BLaER1 (cell line): ENCODE measurements around the gene PHF21B.

Experiments used
- H3K27ac ChIP-seq: shearing (Covaris generic); formaldehyde crosslinking; 2 replicates; pipeline ENCODE4 v1.8.1; 2022
- H3K27me3 ChIP-seq: shearing (Covaris generic); formaldehyde crosslinking; 2 replicates; pipeline ENCODE4 v1.8.1; 2022
- H3K36me3 ChIP-seq: shearing (Covaris generic); formaldehyde crosslinking; 2 replicates; pipeline ENCODE4 v1.8.1; 2022
- H3K4me1 ChIP-seq: shearing (Covaris generic); formaldehyde crosslinking; 2 replicates; pipeline ENCODE4 v1.8.1; 2022
- H3K4me2 ChIP-seq: shearing (Covaris generic); formaldehyde crosslinking; 2 replicates; pipeline ENCODE4 v1.8.1; 2022
- H3K4me3 ChIP-seq: shearing (Covaris generic); formaldehyde crosslinking; 2 replicates; pipeline ENCODE4 v1.8.1; 2022
- H3K9ac ChIP-seq: shearing (Covaris generic); formaldehyde crosslinking; 2 replicates; pipeline ENCODE4 v1.8.1; 2022
- H3K9me3 ChIP-seq: shearing (Covaris generic); formaldehyde crosslinking; 2 replicates; pipeline ENCODE4 v1.8.1; 2022
- H4K20me1 ChIP-seq: shearing (Covaris generic); formaldehyde crosslinking; 2 replicates; pipeline ENCODE4 v1.8.1; 2022
- Cebpa-rat ChIP-seq: shearing (Covaris generic); IDR thresholded peaks from 2 replicates; pipeline ENCODE4 v1.8.1; 2022

PHF21B gene

DNA sequence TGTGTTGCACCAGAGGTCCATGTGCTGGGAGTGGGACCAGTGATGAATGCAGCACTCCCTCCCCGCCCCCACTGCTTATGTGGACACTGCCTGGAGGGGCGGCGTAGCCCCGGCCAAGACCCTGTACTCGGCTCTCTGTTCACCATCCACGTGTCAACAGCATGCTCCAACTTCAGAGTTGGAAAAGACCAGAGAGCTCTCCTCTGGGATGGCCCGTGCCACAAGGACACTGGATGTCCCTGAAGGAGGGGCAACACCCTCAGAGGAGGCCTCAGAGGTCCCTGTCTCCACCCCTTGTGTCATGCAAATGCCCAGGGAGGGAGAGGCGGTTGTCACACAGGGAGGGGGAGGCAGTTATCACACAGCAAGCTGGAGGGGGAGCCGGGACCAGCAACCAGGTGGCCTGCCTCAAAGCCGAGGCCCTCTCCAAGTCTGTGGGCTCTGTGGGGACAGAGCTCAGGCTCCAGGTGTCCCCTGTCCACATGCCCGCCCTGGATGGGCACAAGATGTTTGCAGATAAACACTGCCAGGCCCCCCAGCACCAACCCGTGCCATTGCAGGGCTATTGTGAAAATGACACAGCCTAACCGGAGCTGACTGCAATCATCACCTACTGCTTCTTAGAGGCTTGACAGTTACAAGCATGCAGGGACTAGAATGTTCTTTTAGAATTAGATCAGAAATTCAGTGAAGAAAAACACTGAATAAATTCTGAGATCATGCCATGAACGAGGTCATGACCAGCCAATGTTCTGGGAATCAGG is 121.1 kb downstream of the PHF21B start:
- H3K4me2 ChIP-seq = no peak overlapping the region
- H3K36me3 ChIP-seq = no peaks in the 10 kb centered on the region
- H3K4me1 ChIP-seq = 0 out of 2 replicates have a peak, but pooled peaks cover 6% of the 10 kb centered on the region
- no peaks in the 10 kb centered on the region for H3K27me3 ChIP-seq
- no peak overlapping the region for H3K4me3 ChIP-seq
- H3K9ac ChIP-seq = no peak overlapping the region
- no peak overlapping the region for H3K27ac ChIP-seq
- H3K9me3 ChIP-seq = no peaks in the 10 kb centered on the region
- TF ChIP-seq Cebpa-rat = no peak
- H4K20me1 ChIP-seq = no peaks in the 10 kb centered on the region

- Histone ChIP-seq H3K9me3 (no peaks in the 10 kb centered on the region), H3K9ac (no peak overlapping the region), H3K27ac (no peak overlapping the region), H3K4me3 (no peak overlapping the region), H3K27me3 (no peaks in the 10 kb centered on the region), H3K36me3 (no peaks in the 10 kb centered on the region), H4K20me1 (no peaks in the 10 kb centered on the region), H3K4me1 (0 out of 2 replicates have a peak, but pooled peaks cover 6% of the 10 kb centered on the region), H3K4me2 (no peak overlapping the region)
- no peak for TF ChIP-seq Cebpa-rat
Measured at GRCh38 chr22:44887941-44888366, 121.9 kb downstream of the PHF21B start.

DNA sequence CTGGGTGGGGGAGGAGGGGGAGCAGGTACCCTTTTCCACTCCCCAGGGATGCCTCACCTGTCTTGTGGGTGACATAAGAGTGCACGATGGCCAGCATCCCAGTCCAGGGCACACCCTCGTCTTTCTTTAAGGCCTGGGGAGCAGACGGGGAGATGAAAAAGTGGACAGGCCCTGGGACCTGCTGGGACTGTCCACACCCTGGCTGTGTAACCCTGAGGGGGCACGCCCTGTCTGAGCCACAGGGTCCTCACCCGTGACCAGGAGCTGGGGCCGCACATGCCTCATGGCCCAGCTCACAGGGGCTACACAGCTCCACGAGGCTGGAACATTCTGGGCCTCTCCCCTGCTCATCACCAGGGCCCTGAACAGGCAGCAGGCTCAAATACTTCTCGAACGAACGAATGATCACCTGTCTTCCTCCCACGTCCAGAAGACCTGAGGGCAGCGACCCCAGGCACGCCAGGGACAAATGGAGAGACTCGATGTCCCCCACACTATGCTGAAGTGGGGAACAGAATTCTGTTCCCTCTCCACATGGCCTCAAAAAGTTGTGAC is 123.9 kb downstream of the PHF21B start:
- no peak overlapping the region for H3K27ac ChIP-seq

GRCh38 chr22:44884968-44885805 is 124.6 kb downstream of the PHF21B start:
- no peak overlapping the region for H3K9ac ChIP-seq
- no peak overlapping the region for H3K4me2 ChIP-seq
- H4K20me1 ChIP-seq = no peaks in the 10 kb centered on the region
- no peaks in the 10 kb centered on the region for H3K27me3 ChIP-seq
- no peak for TF ChIP-seq Cebpa-rat
- no peak overlapping the region for H3K4me3 ChIP-seq
- no peaks in the 10 kb centered on the region for H3K9me3 ChIP-seq
- no peaks in the 10 kb centered on the region for H3K4me1 ChIP-seq
- H3K27ac ChIP-seq = no peak overlapping the region
- H3K36me3 ChIP-seq = no peaks in the 10 kb centered on the region

More for the DNA sequence above, 123.9 kb downstream of the PHF21B start:
- TF ChIP-seq Cebpa-rat = no peak
- Histone ChIP-seq H3K9ac (no peak overlapping the region), H3K4me2 (no peak overlapping the region), H3K4me1 (0 out of 2 replicates have a peak, but pooled peaks cover 6% of the 10 kb centered on the region), H4K20me1 (no peaks in the 10 kb centered on the region), H3K4me3 (no peak overlapping the region), H3K27me3 (no peaks in the 10 kb centered on the region), H3K9me3 (no peaks in the 10 kb centered on the region), H3K36me3 (no peaks in the 10 kb centered on the region)

GRCh38 chr22:44884562-44884961 is 125.2 kb downstream of the PHF21B start:
- H3K36me3 ChIP-seq = no peaks in the 10 kb centered on the region
- no peak overlapping the region for H3K4me3 ChIP-seq
- no peaks in the 10 kb centered on the region for H3K9me3 ChIP-seq

GRCh38 chr22:44883011-44883421 is 126.8 kb downstream of the PHF21B start:
- Histone ChIP-seq H3K27me3 (no peaks in the 10 kb centered on the region), H3K36me3 (no peaks in the 10 kb centered on the region), H3K27ac (no peak overlapping the region), H3K9ac (no peak overlapping the region), H3K9me3 (no peaks in the 10 kb centered on the region; the same call in 1 of the 2 replicates), H4K20me1 (no peaks in the 10 kb centered on the region), H3K4me2 (no peak overlapping the region), H3K4me1 (no peaks in the 10 kb centered on the region), H3K4me3 (no peak overlapping the region)
- TF ChIP-seq Cebpa-rat = no peak

More at GRCh38 chr22:44884562-44884961, 125.2 kb downstream of the PHF21B start:
- Histone ChIP-seq H3K4me1 (no peaks in the 10 kb centered on the region), H3K9ac (no peak overlapping the region), H3K27ac (no peak overlapping the region), H3K4me2 (no peak overlapping the region), H4K20me1 (no peaks in the 10 kb centered on the region), H3K27me3 (no peaks in the 10 kb centered on the region)
- no peak for TF ChIP-seq Cebpa-rat

DNA sequence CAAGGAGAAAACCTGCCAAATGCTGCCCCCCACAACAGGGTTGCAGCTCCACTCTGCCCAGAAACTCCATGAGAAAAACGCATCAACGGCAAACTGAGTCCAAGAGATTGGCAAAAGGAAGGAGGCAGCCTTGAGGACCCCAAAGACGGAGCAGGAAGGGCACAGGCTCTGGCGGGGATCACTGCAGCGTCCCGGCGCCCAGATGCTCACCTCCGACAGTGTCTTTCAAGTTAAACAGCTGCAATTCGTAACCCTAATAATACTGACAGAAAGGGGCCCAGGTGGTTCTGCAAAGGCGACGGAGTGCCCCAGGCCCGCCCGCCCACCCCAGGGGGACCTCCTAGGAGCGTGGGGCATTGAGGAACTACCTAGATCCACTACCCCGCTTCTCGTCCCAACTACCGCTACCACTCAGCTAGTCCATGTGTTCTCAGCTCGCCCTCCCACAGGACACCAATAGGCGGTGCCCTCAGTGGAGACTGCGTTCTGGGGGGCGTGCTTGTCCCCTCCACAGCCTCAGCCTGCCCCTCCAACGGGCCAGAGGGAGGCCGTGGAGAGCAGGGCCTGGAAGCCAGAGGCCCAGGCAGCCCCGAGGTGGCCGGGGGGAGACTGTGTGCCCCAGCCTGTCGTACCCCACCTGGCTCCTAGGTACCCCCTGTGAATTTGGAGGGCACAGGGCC is 127.4 kb downstream of the PHF21B start:
- H3K4me2 ChIP-seq = no peak overlapping the region
- no peak overlapping the region for H3K27ac ChIP-seq
- no peaks in the 10 kb centered on the region for H3K36me3 ChIP-seq
- no peaks in the 10 kb centered on the region for H4K20me1 ChIP-seq
- TF ChIP-seq Cebpa-rat = no peak
- peaks cover 1% of the 10 kb centered on the region; the same call in 1 of the 2 replicates for H3K9me3 ChIP-seq
- no peaks in the 10 kb centered on the region for H3K4me1 ChIP-seq
- H3K4me3 ChIP-seq = no peak overlapping the region
- H3K9ac ChIP-seq = no peak overlapping the region
- no peaks in the 10 kb centered on the region for H3K27me3 ChIP-seq

DNA sequence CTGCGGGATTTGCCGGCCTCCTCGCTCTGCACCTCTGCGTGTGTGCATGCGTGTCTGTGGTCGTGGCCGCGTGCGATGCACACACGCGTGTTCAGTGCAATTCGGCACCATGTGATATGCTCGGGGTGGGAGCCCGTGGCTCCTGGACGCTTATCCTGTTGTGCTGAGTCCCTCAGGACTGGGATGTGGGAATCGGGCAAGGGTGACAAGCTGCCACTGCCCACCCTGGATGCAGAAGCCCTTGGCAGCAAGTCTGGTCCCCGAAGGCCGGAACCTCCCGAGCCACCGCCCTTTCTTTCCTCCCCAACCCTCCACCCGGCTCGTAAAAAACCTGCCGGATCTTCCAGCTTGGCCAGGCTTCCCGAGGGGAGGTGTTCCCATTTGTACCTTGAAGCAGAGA is 128.2 kb downstream of the PHF21B start:
- Histone ChIP-seq H3K36me3 (no peaks in the 10 kb centered on the region), H3K27me3 (no peaks in the 10 kb centered on the region), H3K4me1 (no peaks in the 10 kb centered on the region), H4K20me1 (no peaks in the 10 kb centered on the region), H3K27ac (no peak overlapping the region), H3K9ac (no peak overlapping the region), H3K4me2 (no peak overlapping the region), H3K4me3 (no peak overlapping the region), H3K9me3 (peaks cover 9% of the 10 kb centered on the region; the same call in 1 of the 2 replicates)
- TF ChIP-seq Cebpa-rat = no peak

DNA sequence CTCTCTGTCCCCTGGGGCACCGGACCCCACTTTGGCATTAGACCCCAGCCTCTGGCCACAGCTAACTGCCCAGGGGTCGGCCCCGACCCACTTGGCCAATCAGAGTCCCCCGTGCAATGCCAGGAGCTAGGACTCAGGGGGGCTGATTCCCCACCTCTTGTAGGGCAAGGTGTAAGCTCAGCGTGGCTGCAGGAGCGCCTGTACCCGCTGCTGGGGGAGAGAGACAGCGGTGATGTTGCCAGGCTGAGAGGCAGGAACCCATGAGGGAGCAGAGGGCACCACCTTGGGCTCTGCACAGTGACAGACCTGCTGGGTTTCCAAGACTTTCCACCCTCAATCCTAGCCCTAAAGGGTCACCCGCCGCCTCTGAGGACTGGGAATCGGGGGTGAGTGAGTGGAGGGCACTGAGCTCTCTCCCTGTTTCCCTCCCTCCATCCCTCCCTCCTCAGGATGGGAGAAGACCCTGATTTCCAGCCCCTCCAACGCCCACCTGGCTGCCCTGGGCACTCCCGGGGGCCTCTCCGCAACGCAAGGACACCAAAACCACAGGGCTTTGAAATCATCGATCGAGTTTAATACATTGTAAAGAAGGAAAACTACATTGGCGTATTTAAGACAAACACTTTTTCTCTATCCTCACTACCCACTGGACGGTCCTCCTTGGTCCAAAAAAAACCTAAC is 129.1 kb downstream of the PHF21B start:
- H3K4me1 ChIP-seq = no peaks in the 10 kb centered on the region
- H3K36me3 ChIP-seq = no peaks in the 10 kb centered on the region
- H3K27ac ChIP-seq = no peak overlapping the region
- H3K27me3 ChIP-seq = no peaks in the 10 kb centered on the region
- TF ChIP-seq Cebpa-rat = no peak
- no peaks in the 10 kb centered on the region for H4K20me1 ChIP-seq
- no peak overlapping the region for H3K9ac ChIP-seq
- H3K9me3 ChIP-seq = peaks cover 11% of the 10 kb centered on the region; the same call in 1 of the 2 replicates
- H3K4me2 ChIP-seq = no peak overlapping the region
- H3K4me3 ChIP-seq = no peak overlapping the region
